Body of pancreas (tissue), 4 donors: ENCODE data around the gene LHFPL3. TPM values are rescaled to one million over a fixed set of nuclear protein-coding genes. Genes with fewer than 3 reads are reported as not detected.

Experiments
- ATAC-seq: fragments of 150-250 bp; one replicate; pipeline ENCODE4 v1.9.1; 2016
- DNase-seq, 4 donors: peaks; one replicate each; pipeline ENCODE4 v3.0.0-alpha.2; 2019
- H3K27ac ChIP-seq, 4 donors: fragments of 200-600 bp; sonication (generic); 1 replicate in 3 of 4; 2 replicates in 1 of 4; pipeline versions ENCODE4 v1.5.1 to v1.6.1; 2016 to 2019; ENCODE audit warnings: mild to moderate bottlenecking in 1 of 4, mixed read lengths in 1 of 4, moderate library complexity in 1 of 4
- H3K27me3 ChIP-seq, 2 donors: fragments of 200-600 bp; sonication (generic); one replicate each; pipeline ENCODE4 v1.6.0; 2016; ENCODE audit warnings: mild to moderate bottlenecking in 1 of 2
- H3K36me3 ChIP-seq, 2 donors: fragments of 200-600 bp; sonication (generic); replicated peaks in 1 of 2; 2 replicates each; pipeline ENCODE4 v1.5.1; 2016; ENCODE audit warnings: low read depth in 2 of 2; ENCODE audit not compliant: insufficient read depth in 1 of 2
- H3K4me1 ChIP-seq: fragments of 200-600 bp; sonication (generic); one replicate; pipeline ENCODE4 v1.6.0; 2016
- H3K4me3 ChIP-seq, 2 donors: fragments of 200-600 bp; sonication (generic); 1 replicate in 1 of 2; 2 replicates in 1 of 2; pipeline ENCODE4 v1.5.1; 2016 to 2019
- H3K9me3 ChIP-seq, 3 donors: fragments of 200-600 bp; sonication (generic); 1 replicate in 2 of 3; 2 replicates in 1 of 3; pipeline ENCODE4 v1.5.1; 2016
- CTCF ChIP-seq, 7 experiments: fragments of 450-650 bp in 4 of 7; fragments of 200-600 bp in 3 of 7; sonication (generic) in 3 of 7; IDR thresholded peaks; one replicate each; pipeline ENCODE4 v1.5.1; 2016 to 2019; ENCODE audit warnings: antibody characterized with exemption in 7 of 7
- POLR2A ChIP-seq, 3 donors: fragments of 450-650 bp; IDR thresholded peaks; one replicate each; pipeline ENCODE4 v1.6.1; 2016; ENCODE audit warnings: antibody characterized with exemption in 3 of 3, mild to moderate bottlenecking in 2 of 3
- WGBS, 2 donors: methylation state at CpG; one replicate each; pipeline ENCODE4 v1.1.5; 2017; 5-methylcytosine and 5-hydroxymethylcytosine counted together
- intact Hi-C: fragments of 100-400 bp; cut with DNase I; formaldehyde crosslinking; loops from one replicate; pipeline ENCODE4 v1.15.1; 2023
- total RNA-seq, 2 donors: library from RNA; depleted of rRNA; stranded (reverse); fragments of >200 nt; gene quantifications; one replicate each; pipeline ENCODE4 v1.1.0, GENCODE V29; 2016

Gene LHFPL3
- total RNA-seq, 2 donors from 2014 or later = not detected

- no peak overlapping the region for H3K4me3 ChIP-seq
- TF ChIP-seq POLR2A (IDR thresholded peaks at IDR 0.05) (no peak), CTCF (IDR thresholded peaks at IDR 0.05) (no peak)
- no peaks in the 10 kb centered on the region for H3K9me3 ChIP-seq
- ATAC-seq = no peak
- H3K36me3 ChIP-seq = no peaks in the 10 kb centered on the region
- H3K4me1 ChIP-seq = no peaks in the 10 kb centered on the region
- intact Hi-C loops = no loop called here
- 78 to 80% methylated on average over 3 of the region's 3 CpGs for WGBS, 2 donors
- no peak overlapping the region for H3K27ac ChIP-seq
- DNase-seq = no peak
- H3K27me3 ChIP-seq = no peaks in the 10 kb centered on the region
Measured at GRCh38 chr7:104794154-104794553, 465.8 kb downstream of the LHFPL3 start.

- no peaks in the 10 kb centered on the region for H3K4me1 ChIP-seq
- intact Hi-C loops = no loop called here
- no peaks in the 10 kb centered on the region for H3K27me3 ChIP-seq
- no peak overlapping the region for H3K27ac ChIP-seq
- TF ChIP-seq POLR2A (IDR thresholded peaks at IDR 0.05) = no peak
- TF ChIP-seq CTCF (IDR thresholded peaks at IDR 0.05) = no peak
- ATAC-seq = no peak
- no peak for DNase-seq
- no peak overlapping the region for H3K4me3 ChIP-seq
- WGBS, 2 donors = 68 to 77% methylated on average over 3 of the region's 3 CpGs
- no peaks in the 10 kb centered on the region for H3K36me3 ChIP-seq
- H3K9me3 ChIP-seq = no peaks in the 10 kb centered on the region
Measured at GRCh38 chr7:104794589-104794988, 466.2 kb downstream of the LHFPL3 start.

- TF ChIP-seq POLR2A (IDR thresholded peaks at IDR 0.05) (no peak), CTCF (IDR thresholded peaks at IDR 0.05) (no peak)
- no peaks in the 10 kb centered on the region for H3K9me3 ChIP-seq
- no peaks in the 10 kb centered on the region for H3K36me3 ChIP-seq
- 60 to 76% methylated on average over 7 of the region's 7 CpGs for WGBS, 2 donors
- no peaks in the 10 kb centered on the region for H3K4me1 ChIP-seq
- DNase-seq = no peak
- no peak for ATAC-seq
- H3K27ac ChIP-seq = no peak overlapping the region
- intact Hi-C loops = no loop called here
- H3K27me3 ChIP-seq = no peaks in the 10 kb centered on the region
- H3K4me3 ChIP-seq = no peak overlapping the region
Measured at GRCh38 chr7:104795086-104795485, 466.7 kb downstream of the LHFPL3 start.

GRCh38 chr7:104795616-104796398 is 467.4 kb downstream of the LHFPL3 start:
- intact Hi-C loops = no loop called here
- Histone ChIP-seq H3K27ac (no peak overlapping the region), H3K4me1 (no peaks in the 10 kb centered on the region), H3K4me3 (no peak overlapping the region), H3K36me3 (no peaks in the 10 kb centered on the region), H3K9me3 (no peaks in the 10 kb centered on the region), H3K27me3 (no peaks in the 10 kb centered on the region)
- 74 to 82% methylated on average over 7 of the region's 7 CpGs for WGBS, 2 donors
- ATAC-seq (no peak), DNase-seq (no peak)
- no peak for TF ChIP-seq CTCF (IDR thresholded peaks at IDR 0.05)
- TF ChIP-seq POLR2A (IDR thresholded peaks at IDR 0.05) = no peak

GRCh38 chr7:104800307-104800706 is 471.9 kb downstream of the LHFPL3 start:
- no peak for DNase-seq
- 39 to 64% methylated on average over 4 of the region's 4 CpGs for WGBS, 2 donors
- H3K27ac ChIP-seq = no peak overlapping the region
- H3K4me3 ChIP-seq = no peak overlapping the region
- no peaks in the 10 kb centered on the region for H3K27me3 ChIP-seq
- no peak for ATAC-seq
- no peak for TF ChIP-seq CTCF (IDR thresholded peaks at IDR 0.05)
- TF ChIP-seq POLR2A (IDR thresholded peaks at IDR 0.05) = no peak
- H3K9me3 ChIP-seq = no peaks in the 10 kb centered on the region
- intact Hi-C loops = no loop called here
- no peaks in the 10 kb centered on the region for H3K4me1 ChIP-seq
- H3K36me3 ChIP-seq = no peaks in the 10 kb centered on the region
